Endothelial cell of umbilical vein (primary cell): ENCODE results near the gene SLC37A1.

Source experiments
- EZH2 ChIP-seq: IDR thresholded peaks from 2 replicates; pipeline ENCODE4 v1.6.1; 2012; ENCODE audit warnings: borderline replicate concordance, low read depth, mild to moderate bottlenecking, moderate library complexity, low read length, inconsistent platforms; ENCODE audit not compliant: severe bottlenecking
- FOS ChIP-seq: IDR thresholded peaks from 2 replicates; pipeline ENCODE4 v1.6.1; 2011; ENCODE audit warnings: mild to moderate bottlenecking, low read length, moderate library complexity, borderline replicate concordance; ENCODE audit not compliant: insufficient read depth
- POLR2A ChIP-seq: IDR thresholded peaks from 2 replicates; pipeline ENCODE4 v1.6.1; 2012; ENCODE audit warnings: low read depth, mild to moderate bottlenecking, control low read depth, low read length
- POLR2AphosphoS5 ChIP-seq: IDR thresholded peaks from 2 replicates; pipeline ENCODE4 v1.6.1; 2012; ENCODE audit warnings: low read depth, mild to moderate bottlenecking, control low read depth, low read length, moderate library complexity; ENCODE audit not compliant: insufficient read depth
- TF ChIP-seq, protein P1 (sequence below), 2 donors: IDR thresholded peaks; 1 replicate in 1 of 2; 2 replicates in 1 of 2; pipeline ENCODE4 v1.5.1; 2011; ENCODE audit warnings: low read length in 2 of 2, mild to moderate bottlenecking in 2 of 2, moderate library complexity in 2 of 2, control low read depth in 1 of 2, inconsistent platforms in 1 of 2, low read depth in 1 of 2; ENCODE audit not compliant: insufficient read depth in 1 of 2; ENCODE audit errors: extremely low read depth in 1 of 2
- TF ChIP-seq, protein P2 (sequence below): IDR thresholded peaks from 2 replicates; pipeline ENCODE4 v1.6.1; 2011; ENCODE audit not compliant: insufficient read depth, insufficient read length

DNA sequence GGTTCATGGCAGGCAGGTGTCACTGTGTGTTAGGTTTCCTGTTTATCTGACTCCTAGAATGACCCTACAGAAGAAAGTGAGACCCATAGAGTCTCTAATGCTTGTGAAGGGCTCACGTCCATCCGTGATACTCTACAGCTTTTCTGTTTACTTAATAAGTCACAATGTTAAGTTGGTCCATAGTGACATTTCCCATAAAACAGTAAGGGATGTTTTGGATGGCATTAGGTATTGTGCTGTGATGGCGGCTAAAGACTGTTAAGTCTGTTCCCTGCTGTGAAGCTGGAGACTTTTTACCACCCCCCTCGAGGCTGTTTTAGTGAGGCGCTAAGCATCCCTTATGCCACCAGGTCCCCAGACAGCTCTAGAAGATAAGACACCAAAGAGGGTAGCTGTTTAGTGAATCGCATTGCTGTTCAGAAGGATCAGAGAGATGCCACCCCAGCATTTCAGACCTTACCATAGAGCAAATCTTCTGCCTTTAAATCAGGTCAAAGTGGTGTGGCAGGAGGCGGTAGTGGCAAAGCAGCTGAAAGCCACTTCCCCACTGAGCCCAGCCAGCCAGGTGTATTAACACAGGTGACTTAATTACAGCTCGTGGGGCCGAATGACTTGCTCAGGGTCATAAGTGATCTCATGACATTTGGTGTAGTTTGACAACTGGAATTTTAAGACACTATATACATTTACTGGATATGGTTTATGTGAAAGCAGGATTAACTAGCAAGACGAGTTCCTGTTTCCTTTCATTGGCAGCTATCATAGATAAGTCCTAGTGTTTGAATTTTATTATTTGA lies 25.0 kb downstream of the SLC37A1 start:
- TF ChIP-seq, protein P1, sequence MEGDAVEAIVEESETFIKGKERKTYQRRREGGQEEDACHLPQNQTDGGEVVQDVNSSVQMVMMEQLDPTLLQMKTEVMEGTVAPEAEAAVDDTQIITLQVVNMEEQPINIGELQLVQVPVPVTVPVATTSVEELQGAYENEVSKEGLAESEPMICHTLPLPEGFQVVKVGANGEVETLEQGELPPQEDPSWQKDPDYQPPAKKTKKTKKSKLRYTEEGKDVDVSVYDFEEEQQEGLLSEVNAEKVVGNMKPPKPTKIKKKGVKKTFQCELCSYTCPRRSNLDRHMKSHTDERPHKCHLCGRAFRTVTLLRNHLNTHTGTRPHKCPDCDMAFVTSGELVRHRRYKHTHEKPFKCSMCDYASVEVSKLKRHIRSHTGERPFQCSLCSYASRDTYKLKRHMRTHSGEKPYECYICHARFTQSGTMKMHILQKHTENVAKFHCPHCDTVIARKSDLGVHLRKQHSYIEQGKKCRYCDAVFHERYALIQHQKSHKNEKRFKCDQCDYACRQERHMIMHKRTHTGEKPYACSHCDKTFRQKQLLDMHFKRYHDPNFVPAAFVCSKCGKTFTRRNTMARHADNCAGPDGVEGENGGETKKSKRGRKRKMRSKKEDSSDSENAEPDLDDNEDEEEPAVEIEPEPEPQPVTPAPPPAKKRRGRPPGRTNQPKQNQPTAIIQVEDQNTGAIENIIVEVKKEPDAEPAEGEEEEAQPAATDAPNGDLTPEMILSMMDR (IDR thresholded peaks at IDR 0.05; ENCODE audit: extremely low read depth in 1 of 2, insufficient read depth in 1 of 2, low read depth in 1 of 2, low read length in 2 of 2), result no peak
- no peak for TF ChIP-seq FOS
- TF ChIP-seq, protein P2, sequence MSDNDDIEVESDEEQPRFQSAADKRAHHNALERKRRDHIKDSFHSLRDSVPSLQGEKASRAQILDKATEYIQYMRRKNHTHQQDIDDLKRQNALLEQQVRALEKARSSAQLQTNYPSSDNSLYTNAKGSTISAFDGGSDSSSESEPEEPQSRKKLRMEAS, result no peak
- TF ChIP-seq POLR2A, result no peak
- TF ChIP-seq POLR2AphosphoS5, result no peak
- no peak for TF ChIP-seq EZH2
